NCI-H1930 (cell line): ENCODE data around the gene TCAP.

Source experiments
- DNase-seq, 2 experiments: peaks; one replicate each; lab custom pipeline; 2025; lab: John Stamatoyannopoulos, UW

The TCAP gene

GRCh38 chr17:39651923-39652586 lies 13.1 kb upstream of the TCAP start:
- no peak for DNase-seq

DNA sequence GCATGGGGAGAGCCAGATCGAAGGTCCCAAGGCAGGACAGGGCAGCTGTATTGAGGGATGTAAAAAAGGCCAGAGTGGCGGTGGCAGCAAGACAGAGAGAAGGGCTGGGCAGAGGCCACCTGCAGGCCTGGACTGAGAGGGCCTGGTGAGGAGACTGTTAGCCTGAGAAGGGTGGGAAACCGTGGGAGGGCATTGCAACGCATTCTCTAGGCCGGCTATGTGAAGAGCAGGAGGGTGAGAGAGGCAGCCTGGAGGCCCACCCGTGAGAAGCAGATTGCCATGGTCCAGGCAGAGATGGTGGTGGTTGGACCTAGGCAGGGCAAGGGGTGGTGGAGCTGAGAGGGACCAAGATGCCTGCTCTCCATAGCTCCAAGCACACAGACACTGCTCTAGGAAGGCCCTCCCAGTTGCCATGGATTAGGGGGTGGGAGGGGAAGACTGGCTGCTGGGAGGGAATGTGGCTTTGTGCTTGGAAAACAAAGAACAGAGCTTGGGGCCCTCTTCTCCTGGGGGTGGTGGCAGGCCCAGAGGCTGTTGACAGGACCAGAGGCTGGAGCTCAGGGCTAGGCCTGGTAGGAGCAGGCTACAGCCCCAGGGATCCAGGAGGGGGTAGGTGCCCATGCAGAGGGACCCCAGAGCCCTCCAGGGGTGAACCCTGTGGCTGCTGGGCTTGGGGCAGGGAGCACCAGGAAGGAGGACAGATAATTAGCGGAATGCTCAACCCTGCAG lies 12.4 kb upstream of the TCAP start:
- no peak for DNase-seq

DNA sequence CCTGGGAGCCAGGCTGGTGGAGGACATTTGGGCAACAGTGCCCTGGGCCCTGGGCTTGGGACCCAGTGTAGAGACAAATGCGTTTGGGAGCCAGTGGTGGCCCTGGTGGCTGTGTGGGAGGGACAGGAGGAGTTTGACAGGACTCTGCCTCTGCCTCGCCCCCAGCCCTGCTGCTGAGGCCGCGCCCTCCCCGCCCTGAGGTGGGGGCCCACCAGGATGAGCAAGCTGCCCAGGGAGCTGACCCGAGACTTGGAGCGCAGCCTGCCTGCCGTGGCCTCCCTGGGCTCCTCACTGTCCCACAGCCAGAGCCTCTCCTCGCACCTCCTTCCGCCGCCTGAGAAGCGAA lies 11.9 kb upstream of the TCAP start:
- DNase-seq = no peak

GRCh38 chr17:39653662-39654331 lies 11.4 kb upstream of the TCAP start:
- peak; percentile 16 to 50 for DNase-seq

DNA sequence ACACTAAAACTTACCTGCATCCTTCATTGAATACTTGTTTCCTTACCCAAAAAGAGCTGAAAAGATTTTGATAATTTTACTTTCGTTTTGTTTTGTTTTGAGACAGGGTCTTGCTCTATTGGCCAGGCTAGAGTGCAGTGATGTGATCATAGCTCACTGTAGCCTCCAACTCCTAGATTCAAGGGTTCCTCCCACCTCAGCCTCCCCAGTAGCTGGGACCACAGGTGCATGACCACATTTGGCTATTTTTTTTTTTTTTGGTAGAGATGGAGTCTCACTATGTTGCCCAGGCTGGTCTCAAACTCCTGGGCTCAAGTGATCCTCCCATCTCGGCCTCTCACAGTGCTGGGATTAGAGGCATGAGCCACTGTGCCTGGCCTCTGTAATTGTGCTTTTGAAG lies 10.0 kb upstream of the TCAP start:
- no peak for DNase-seq

GRCh38 chr17:39658346-39658745 lies 6.8 kb upstream of the TCAP start:
- no peak for DNase-seq

- no peak for DNase-seq
Observed at GRCh38 chr17:39658760-39659159, 6.4 kb upstream of the TCAP start.

GRCh38 chr17:39659279-39660010 lies 5.7 kb upstream of the TCAP start:
- no peak for DNase-seq

- DNase-seq = no peak
Observed at GRCh38 chr17:39660011-39660360, 5.2 kb upstream of the TCAP start.

DNA sequence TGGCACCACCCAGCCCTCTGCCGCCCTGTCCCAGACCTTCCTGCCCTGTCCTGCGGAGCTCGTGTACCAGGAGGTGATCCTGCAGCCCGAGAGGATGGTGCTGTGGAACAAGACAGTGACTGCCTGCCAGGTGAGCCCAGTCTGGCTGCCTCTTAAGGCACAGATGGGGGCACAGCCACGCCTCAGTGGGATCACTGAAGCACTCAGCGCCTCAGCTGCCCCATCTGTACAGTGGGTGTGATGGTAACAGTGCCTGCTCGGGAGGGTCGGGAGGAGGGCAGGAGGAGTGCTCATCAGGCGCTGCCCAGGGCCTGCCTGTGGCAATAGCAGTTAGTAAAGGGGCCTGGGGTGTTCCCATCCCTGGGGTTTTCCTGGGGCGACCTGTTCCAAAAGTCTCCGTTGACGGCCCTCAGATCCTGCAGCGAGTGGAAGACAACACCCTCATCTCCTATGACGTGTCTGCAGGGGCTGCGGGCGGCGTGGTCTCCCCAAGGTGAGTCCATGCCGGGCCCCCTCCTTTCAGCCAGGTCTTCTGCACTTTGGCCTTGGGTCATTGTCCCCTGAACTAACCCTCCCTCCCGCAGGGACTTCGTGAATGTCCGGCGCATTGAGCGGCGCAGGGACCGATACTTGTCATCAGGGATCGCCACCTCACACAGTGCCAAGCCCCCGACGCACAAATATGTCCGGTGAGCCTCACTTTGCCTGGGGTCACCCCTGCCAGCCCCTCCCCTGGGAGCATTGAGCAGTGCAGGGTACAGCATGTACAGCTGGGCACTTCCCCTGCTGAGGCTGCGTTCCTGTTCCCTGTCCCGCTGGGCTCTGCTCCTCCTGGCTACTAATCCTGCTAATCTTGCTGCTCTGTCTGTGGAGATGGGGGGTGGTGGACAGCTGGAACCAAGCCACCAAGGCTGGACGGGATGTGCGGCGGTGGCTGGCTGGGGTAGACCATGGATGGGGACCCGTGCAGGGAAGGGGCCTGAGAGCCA lies 4.5 kb upstream of the TCAP start:
- no peak for DNase-seq

DNA sequence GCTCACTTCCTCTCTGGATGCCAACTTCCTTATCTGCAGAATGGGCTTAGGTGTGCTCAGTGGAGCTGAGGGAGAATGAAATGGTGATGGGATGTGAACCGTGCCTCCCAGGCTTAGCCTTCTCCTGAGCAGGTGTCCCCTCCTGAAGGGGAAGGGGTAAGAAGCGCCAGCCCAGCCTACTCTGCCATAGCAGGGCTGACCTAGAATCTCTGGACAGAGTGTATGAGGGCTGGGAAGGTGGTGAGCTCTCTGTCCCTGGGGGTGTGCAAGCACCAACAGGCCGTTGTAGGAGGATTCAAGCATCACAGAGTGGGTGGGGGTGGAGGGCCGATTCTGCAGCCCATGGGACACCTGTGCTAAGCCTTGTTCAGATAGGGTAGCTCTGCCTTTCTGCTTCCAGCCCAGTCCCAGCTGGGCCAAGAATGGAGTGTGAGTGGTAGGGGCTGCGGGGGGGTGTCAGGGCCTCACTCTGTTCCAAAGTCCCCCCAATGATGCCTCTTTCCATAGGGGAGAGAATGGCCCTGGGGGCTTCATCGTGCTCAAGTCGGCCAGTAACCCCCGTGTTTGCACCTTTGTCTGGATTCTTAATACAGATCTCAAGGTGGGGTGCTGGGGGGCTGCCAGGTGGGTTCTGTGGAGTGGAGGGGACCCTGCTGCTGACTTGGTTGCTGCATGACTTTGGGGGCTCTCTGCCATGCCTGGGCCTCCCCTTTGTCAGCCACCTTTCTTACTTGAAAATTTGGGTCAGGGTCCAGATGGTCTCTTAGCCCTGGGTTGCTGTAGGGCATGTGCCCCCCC lies 3.2 kb upstream of the TCAP start:
- DNase-seq = no peak

DNA sequence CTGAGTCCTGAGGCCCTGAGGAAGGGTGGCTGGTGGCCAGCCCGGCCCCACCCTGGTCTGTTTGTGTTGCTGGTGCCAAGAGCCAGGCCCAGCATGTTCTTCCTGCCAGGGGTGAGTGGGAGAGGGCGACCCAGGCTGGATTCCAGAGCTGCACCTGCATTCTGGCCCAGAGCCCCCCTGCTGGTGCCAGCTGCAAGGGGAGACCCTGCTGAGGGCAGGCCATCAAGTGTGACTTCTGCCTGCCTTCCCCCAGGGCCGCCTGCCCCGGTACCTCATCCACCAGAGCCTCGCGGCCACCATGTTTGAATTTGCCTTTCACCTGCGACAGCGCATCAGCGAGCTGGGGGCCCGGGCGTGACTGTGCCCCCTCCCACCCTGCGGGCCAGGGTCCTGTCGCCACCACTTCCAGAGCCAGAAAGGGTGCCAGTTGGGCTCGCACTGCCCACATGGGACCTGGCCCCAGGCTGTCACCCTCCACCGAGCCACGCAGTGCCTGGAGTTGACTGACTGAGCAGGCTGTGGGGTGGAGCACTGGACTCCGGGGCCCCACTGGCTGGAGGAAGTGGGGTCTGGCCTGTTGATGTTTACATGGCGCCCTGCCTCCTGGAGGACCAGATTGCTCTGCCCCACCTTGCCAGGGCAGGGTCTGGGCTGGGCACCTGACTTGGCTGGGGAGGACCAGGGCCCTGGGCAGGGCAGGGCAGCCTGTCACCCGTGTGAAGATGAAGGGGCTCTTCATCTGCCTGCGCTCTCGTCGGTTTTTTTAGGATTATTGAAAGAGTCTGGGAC lies 2.4 kb upstream of the TCAP start:
- no peak for DNase-seq

GRCh38 chr17:39663340-39663687 lies 1.8 kb upstream of the TCAP start:
- no peak for DNase-seq

GRCh38 chr17:39663688-39664580 lies 1.2 kb upstream of the TCAP start:
- no peak for DNase-seq

GRCh38 chr17:39665642-39666224 lies 584 bp downstream of the TCAP start:
- DNase-seq = no peak

DNA sequence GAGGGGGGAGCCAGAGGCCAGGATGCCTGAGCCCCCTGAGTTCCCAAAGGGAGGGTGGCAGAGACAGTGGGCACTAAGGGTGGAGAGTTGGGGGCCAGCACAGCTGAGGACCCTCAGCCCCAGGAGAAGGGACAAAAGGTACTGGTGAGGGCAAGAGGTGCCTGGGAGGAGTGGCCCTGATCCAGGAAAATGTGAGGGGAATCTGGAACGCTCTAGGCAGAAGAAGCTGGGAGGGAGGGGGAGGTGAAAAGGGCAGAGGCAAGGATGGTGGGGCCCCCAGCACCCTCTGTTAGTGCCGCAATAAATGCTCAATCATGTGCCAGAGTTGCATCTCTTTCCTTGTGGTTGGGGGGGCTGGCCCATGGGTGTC lies 1.1 kb downstream of the TCAP start:
- DNase-seq = no peak

GRCh38 chr17:39666601-39667261 lies 1.6 kb downstream of the TCAP start:
- no peak for DNase-seq
